ENCODE results near the gene VWA8. TPM values are rescaled to one million over a fixed set of nuclear protein-coding genes. Genes with fewer than 3 reads are reported as not detected.

Gene VWA8
- 6.6 and 7.3 TPM in 2 replicates for total RNA-seq (2014; rRNA removed; shearing (Covaris generic))
- 4.3 and 6.8 TPM in 2 replicates for polyA plus RNA-seq (2015; cell fraction: cytosol; rRNA removed)
- 22.9 and 23.9 TPM in 2 replicates for polyA plus RNA-seq (2015; cell fraction: nucleus; rRNA removed)

DNA sequence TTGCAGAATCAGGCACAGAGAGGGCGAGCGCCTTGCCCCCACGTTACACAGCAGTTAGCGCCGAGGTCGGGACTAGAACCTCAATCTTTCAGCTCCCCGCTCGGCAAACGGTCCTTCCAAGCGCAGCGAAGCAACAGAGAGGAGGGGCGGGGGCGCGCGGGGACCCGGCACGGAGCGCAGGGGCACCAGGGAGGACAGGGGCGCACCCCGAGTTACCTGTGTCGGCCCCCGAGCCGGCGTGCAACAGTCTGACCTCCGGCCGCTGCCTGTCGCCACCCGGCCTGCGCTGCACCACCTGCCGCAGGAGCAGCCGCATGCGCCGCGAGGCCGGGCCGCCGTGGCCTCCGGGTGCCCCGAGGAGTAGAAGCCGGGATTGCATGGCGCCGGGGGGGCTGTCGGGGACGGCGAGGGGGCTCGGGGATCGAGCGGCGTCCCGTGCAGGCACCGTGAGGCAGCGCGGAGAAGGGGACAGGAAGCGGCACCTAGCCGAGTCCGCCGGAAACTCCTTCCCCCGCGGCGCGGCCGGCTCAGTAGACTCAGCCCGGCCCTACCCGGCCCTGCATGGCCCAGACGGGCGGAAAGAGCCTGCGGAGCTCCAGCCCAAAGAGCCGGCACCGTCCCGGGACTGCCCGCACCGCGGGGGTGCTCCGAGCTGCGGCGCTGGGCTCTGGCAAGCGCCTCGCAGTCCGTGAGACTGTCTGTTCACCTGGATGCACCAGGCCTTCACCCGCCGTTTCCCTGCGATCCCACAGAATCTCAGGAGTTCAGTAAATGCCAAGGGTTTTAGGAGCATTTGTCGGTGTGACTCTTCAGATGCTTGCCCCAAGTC, at the start of gene VWA8:
Gene VWA8, minus strand, starts transcription at position 473 of the 829 bp plus-strand sequence. Its CDS starts 94 bp downstream, at position 379.
- peak; percentile 81 for DNase-seq (ENCODE audit: low read depth)

- no peak for DNase-seq (ENCODE audit: low read depth)
These were observed 48.1 kb upstream of the VWA8 start for GRCh38 chr13:42009057-42009456.

DNA sequence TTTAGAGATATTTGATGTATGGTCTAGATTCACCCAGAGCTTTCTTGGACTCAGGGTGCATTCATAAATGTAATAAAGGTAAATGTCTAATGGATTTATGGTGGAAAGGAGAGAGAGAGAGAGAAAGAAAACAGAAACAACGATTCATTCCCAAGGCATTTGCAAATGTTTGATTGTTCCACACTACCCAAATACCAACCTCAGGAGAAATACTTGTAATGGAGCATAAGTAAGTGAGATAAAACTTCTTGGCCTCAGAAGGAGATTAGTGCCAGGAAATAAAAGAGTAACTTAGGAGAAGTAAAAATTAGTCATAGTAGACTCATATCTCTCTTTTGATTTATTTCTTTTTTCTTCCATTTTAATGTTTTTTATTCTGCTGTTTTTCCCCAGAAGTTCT, 46.9 kb upstream of the VWA8 start:
- peak; percentile 11 for DNase-seq (ENCODE audit: low read depth)

DNA sequence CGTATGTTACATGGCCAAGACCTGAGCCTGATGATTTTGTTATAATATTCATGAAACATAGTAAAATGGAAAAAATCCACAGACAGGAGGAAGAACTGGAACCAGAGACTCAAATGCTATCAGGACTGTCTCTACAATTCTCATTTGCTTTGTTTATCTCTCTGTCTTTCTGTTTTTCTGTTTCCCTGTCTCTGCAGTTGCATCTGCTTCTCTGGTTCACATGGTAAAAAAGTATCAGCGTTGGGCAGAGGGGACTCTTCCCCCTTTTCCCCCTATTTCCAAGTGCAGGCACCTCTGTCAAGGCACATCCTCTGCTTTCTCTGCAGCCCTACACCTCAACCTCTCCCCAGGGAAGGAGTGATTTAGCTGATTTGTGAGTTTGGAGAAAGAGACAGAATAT, 41.2 kb upstream of the VWA8 start:
- no peak for DNase-seq (ENCODE audit: low read depth)

- peak; percentile 48 for DNase-seq (ENCODE audit: low read depth)
These were observed 40.7 kb upstream of the VWA8 start for GRCh38 chr13:42001580-42001979.

DNA sequence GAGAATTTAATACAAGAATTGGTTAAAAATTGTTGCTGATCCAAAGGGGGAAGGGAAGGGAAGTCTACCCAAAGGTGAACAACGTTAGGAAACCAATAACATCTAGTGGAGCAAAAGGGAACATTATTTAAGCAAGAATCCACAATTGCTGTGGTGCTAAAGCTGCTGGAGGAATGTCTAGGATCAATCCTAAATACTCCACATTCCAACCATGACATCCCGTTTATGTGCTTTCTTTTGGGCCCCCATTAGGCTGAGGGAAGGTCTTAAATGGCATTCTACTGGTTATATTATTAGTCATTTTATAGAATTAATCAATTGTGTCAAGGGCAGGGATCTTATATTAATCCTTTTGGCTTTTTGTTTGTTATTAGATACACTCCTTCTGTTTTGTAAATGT, 39.9 kb upstream of the VWA8 start:
- DNase-seq (ENCODE audit: low read depth), result no peak

DNA sequence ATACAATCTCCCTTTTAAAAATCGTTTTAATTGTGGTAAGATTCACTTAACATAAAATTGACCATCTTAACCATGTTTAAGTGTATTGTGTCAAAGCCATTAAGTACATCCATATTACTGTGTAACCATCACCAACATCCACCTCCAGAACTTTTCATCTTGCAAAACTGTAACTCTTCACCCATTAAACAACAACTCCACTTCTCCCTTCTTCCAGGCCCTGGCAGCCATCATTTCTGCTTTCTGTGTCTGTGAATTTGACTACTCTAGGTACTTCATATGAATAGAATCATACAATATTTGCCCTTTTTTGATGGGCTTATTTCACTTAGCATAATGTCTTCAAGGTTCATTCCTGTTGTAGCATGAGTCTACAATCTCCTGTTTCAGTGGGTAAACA, 36.5 kb upstream of the VWA8 start:
- DNase-seq (ENCODE audit: low read depth), result no peak

DNA sequence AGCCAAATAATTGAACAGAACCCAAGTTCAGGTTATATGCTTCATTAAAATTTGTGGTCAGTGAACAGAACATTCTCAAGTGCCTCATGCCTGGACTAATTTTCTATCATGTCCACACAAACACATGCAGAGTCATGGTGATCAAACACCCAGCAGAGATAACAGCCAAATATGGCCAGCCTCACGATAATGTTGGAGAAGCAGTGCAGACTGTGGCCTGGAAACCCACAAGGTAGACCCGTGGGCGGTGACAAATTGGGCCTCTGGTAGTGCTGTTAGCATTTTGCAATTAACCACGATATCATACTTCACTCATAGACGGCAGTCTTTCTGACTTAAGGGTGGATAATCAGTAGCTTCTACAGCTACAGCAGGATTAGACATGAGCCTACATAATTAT, 35.0 kb upstream of the VWA8 start:
- peak; percentile 16 for DNase-seq (ENCODE audit: low read depth)

DNA sequence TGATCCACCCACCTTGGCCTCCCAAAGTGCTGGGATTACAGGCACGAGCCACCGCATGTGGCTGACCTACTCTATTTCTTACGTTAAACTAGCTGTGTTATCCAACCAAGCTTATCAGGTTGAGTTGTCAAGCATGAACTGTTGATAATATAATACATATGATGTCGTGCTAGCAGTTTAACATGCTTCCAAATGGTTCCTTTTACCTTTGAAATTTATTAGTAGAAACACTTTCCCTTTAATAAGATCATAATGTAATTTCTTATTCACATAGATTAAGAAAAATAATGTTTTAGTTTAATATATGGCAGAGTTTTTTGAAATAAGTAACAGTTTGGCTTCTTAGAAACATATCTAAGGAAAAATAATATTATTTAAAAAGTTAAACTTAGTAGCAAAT, 34.4 kb upstream of the VWA8 start:
- DNase-seq (ENCODE audit: low read depth), result no peak

DNA sequence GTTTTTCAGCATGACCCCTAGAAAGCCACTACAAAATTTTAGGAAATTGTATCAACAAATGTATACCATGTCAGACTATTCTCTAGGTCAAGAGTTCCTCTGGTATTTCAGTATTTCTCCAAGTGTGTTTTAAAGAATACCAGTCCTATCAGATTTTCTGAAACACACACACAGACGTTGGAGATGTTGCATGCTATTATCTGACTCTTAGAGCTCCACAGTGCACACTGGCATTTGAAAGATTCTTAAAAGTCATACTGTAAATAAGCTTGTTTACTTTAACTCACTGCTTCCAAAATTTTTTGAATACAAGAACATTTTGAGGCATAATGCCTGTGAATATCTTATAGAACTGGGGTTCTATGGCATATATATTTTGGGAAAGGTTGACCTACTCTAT, 33.8 kb upstream of the VWA8 start:
- DNase-seq (ENCODE audit: low read depth), result no peak

DNA sequence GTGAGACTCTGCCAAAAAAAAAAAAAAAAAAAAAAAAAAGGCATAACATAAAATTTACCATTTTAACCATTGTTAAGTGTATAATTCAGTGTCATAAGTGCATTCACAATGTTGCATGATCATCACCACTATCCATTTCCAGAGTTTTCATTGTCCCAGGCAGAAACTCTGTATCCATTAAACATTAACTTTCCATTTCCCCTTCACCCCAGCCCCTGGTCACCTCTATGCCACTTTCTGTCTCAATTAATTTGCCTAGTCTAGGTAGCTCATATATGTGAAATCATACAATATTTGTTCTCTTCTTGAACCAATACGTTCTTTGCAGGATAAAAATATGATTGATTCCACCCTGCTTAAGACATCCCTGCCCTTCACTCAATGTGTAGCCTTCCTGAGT, 31.0 kb upstream of the VWA8 start:
- no peak for DNase-seq (ENCODE audit: low read depth)

- DNase-seq (ENCODE audit: low read depth), result no peak
These were observed 27.3 kb upstream of the VWA8 start for GRCh38 chr13:41988244-41988643.

- peak; percentile 40 for DNase-seq (ENCODE audit: low read depth)
These were observed 25.0 kb upstream of the VWA8 start for GRCh38 chr13:41985788-41986508.

GRCh38 chr13:41981951-41982715, 21.2 kb upstream of the VWA8 start:
- DNase-seq (ENCODE audit: low read depth), result no peak

- DNase-seq (ENCODE audit: low read depth), result no peak
These were observed 17.1 kb upstream of the VWA8 start for GRCh38 chr13:41978007-41978406.

- no peak for DNase-seq (ENCODE audit: low read depth)
These were observed 15.6 kb upstream of the VWA8 start for GRCh38 chr13:41976476-41976875.

DNA sequence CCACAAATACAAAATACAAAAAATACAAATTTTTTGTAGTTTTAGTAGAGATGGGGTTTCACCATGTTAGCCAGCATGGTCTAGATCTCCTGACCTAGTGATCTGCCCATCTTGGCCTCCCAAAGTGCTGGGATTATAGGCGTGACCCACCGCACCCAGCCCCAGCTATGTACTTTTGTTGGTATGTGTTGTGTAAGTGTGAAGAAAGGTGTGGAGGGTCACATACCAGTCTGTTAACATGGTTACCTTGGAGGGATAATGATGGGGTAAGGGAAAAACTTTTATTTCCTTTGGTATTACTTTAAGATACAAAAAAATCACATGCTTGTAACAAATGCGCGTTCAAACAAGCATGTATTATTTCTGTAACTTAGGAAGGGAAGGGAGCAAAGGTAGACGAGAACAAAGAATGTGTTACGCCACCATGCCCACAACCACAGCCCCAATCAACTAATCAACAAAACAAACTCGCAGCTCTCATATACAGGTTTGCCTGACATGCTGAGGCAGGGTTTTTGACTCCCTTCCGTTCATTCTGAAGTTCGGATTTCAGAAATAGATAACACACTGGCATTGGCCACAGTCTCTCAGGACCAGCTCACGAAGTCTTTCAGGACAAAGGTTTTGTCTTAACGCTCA, 13.5 kb upstream of the VWA8 start:
- DNase-seq (ENCODE audit: low read depth), result no peak

DNA sequence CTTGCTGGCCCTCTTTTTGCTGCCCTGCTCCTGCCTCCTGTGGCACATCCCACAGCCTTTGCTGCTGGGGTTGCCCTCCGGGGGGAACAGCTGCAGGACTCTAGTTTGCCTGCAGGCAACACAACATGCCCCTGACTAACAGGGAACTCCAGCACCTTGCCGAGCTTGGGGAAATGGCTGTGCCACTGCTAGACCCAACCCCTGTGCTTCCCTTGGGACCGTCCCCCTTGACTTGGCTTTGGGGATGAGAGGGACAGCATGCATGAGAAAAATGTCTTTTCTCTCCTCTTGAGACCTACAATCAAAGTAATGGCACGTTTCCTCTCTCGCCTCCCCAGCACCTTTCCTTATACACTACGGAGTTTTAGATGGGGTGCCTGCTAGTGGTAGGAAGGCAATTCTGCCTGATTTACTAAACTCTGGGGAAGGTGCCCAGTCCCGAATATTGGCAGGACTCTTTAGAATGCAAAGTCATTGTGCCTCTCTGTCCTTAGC, 12.4 kb upstream of the VWA8 start:
- DNase-seq (ENCODE audit: low read depth), result no peak

GRCh38 chr13:41971848-41972247, 10.9 kb upstream of the VWA8 start:
- DNase-seq (ENCODE audit: low read depth), result no peak

GRCh38 chr13:41970918-41971317, 10.0 kb upstream of the VWA8 start:
- DNase-seq (ENCODE audit: low read depth), result no peak

DNA sequence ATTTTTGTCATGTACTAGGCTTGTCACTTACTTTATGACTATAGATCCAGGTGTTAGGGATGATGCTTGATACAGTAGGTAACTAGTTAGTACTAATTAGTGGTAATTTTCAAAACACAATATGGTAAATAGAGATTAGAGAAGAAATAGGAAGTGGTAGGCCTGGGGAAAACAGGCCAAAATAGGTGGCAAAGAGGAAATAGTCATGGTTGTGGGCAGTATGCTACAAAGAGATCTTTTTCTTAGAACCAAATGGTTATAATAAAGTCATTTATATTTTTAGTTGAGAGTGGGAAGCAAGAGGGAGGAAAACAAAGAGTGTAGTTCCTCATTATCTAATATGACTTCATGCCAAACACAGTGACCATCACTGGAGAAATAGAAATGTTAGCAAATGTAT, 9.1 kb upstream of the VWA8 start:
- no peak for DNase-seq (ENCODE audit: low read depth)

Data from HT1080 (cell line).